B cell (primary cell): ENCODE measurements around the gene CYTH2.

Source experiments
- EZH2 ChIP-seq: IDR thresholded peaks from 2 replicates; pipeline ENCODE4 v1.6.1; 2012; ENCODE audit warnings: borderline replicate concordance, low read depth, mild to moderate bottlenecking, moderate library complexity, low read length; ENCODE audit not compliant: insufficient read depth, poor library complexity, severe bottlenecking
- TF ChIP-seq, protein P1 (sequence below): fragments of 200-600 bp; IDR thresholded peaks from one replicate; pipeline ENCODE4 v1.8.0; 2022; ENCODE audit warnings: antibody characterized with exemption, mild to moderate bottlenecking

DNA sequence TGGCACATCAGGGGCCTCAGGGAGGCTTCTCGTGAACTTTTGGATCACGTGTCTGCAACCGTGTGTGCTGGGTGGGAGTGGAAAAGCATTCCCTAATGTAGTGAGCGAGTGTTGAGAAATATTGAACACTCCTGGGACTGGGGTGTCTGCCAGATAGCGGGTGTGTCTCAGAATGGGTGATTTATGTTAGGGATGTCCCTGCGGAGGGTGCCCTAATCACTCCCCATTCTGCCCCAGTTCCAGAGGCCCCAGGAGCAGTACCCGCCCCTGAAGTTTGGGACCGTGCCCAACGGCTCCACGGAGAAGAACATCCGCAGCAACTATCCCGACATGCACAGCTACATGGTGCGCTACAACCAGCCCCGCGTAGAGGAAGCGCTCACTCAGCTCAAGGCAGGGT is 47.6 kb upstream of the CYTH2 start:
- TF ChIP-seq, protein P1, sequence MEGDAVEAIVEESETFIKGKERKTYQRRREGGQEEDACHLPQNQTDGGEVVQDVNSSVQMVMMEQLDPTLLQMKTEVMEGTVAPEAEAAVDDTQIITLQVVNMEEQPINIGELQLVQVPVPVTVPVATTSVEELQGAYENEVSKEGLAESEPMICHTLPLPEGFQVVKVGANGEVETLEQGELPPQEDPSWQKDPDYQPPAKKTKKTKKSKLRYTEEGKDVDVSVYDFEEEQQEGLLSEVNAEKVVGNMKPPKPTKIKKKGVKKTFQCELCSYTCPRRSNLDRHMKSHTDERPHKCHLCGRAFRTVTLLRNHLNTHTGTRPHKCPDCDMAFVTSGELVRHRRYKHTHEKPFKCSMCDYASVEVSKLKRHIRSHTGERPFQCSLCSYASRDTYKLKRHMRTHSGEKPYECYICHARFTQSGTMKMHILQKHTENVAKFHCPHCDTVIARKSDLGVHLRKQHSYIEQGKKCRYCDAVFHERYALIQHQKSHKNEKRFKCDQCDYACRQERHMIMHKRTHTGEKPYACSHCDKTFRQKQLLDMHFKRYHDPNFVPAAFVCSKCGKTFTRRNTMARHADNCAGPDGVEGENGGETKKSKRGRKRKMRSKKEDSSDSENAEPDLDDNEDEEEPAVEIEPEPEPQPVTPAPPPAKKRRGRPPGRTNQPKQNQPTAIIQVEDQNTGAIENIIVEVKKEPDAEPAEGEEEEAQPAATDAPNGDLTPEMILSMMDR: no peak
- TF ChIP-seq EZH2: no peak
